Naive thymus-derived CD4-positive, alpha-beta T cell (primary cell): ENCODE results near the gene EFNA2. TPM values are rescaled to one million over a fixed set of nuclear protein-coding genes. Genes with fewer than 3 reads are reported as not detected.
"Not testable (repeated sequence)": the region's sequence is repeated elsewhere in the genome, so short reads cannot be mapped to it uniquely, and the experiment has no call there.

Source experiments
- ATAC-seq: fragments of 150-1000 bp; cut with Tn5 transposase; 2 replicates; pipeline ENCODE4 v1.10.0; 2021; ENCODE audit warnings: mild to moderate bottlenecking, moderate library complexity
- CTCF ChIA-PET: fragments of 350-600 bp; sonication (Branson Sonifier 250); formaldehyde crosslinking; loops from one replicate; lab custom pipeline; 2021; ENCODE audit warnings: antibody characterized with exemption; lab: Charles Lee
- POLR2A ChIA-PET: fragments of 350-600 bp; sonication (Branson Sonifier 250); formaldehyde crosslinking; loops from one replicate; lab custom pipeline; 2021; ENCODE audit warnings: antibody characterized with exemption, inconsistent platforms; lab: Charles Lee
- DNase-seq, 9 donors: peaks; one replicate each; pipeline versions ENCODE4 v3.0.0 to v3.0.0-alpha.2; 2020 to 2022; ENCODE audit warnings: mixed read lengths in 1 of 9
- H3K27ac ChIP-seq: one replicate; pipeline ENCODE4 v1.7.0; 2013; ENCODE audit warnings: mild to moderate bottlenecking, low read depth, low read length, moderate library complexity
- H3K27me3 ChIP-seq, 2 donors: one replicate each; pipeline ENCODE4 v1.7.0; 2013; ENCODE audit warnings: low read length in 2 of 2, mild to moderate bottlenecking in 2 of 2, moderate library complexity in 2 of 2; ENCODE audit not compliant: control insufficient read depth in 2 of 2, insufficient read depth in 2 of 2
- H3K36me3 ChIP-seq, 3 experiments: 1 replicate in 2 of 3; 2 replicates in 1 of 3; pipeline ENCODE4 v1.7.0; 2013; ENCODE audit warnings: low read length in 3 of 3, mild to moderate bottlenecking in 3 of 3, moderate library complexity in 1 of 3; ENCODE audit not compliant: insufficient read depth in 3 of 3, control insufficient read depth in 2 of 3
- H3K4me1 ChIP-seq, 2 donors: one replicate each; pipeline ENCODE4 v1.7.0; 2013; ENCODE audit warnings: low read length in 2 of 2, mild to moderate bottlenecking in 2 of 2, moderate library complexity in 1 of 2; ENCODE audit not compliant: control insufficient read depth in 2 of 2, insufficient read depth in 2 of 2
- H3K4me3 ChIP-seq: 2 replicates; pipeline ENCODE4 v1.7.0; 2013; ENCODE audit warnings: mild to moderate bottlenecking, low read length
- H3K9me3 ChIP-seq, 3 experiments: 1 replicate in 2 of 3; 2 replicates in 1 of 3; pipeline ENCODE4 v1.7.0; 2013; ENCODE audit warnings: low read length in 3 of 3; ENCODE audit not compliant: control insufficient read depth in 2 of 3
- H3K27ac Mint-ChIP-seq, 9 donors: one replicate each; pipeline ENCODE4 v1.8.0; 2020 to 2022; ENCODE audit warnings: mixed read lengths in 9 of 9, mild to moderate bottlenecking in 8 of 9, moderate library complexity in 5 of 9, inconsistent platforms in 2 of 9
- H3K27me3 Mint-ChIP-seq, 5 donors: one replicate each; pipeline ENCODE4 v1.8.0; 2021 to 2022; ENCODE audit warnings: mixed read lengths in 5 of 5, mild to moderate bottlenecking in 1 of 5
- H3K36me3 Mint-ChIP-seq, 5 donors: one replicate each; pipeline ENCODE4 v1.8.0; 2020 to 2022; ENCODE audit warnings: mixed read lengths in 5 of 5, mild to moderate bottlenecking in 3 of 5, inconsistent platforms in 1 of 5
- H3K4me1 Mint-ChIP-seq, 7 donors: one replicate each; pipeline ENCODE4 v1.8.0; 2020 to 2022; ENCODE audit warnings: mixed read lengths in 7 of 7, mild to moderate bottlenecking in 3 of 7, inconsistent platforms in 1 of 7
- H3K4me3 Mint-ChIP-seq, 10 donors: one replicate each; pipeline ENCODE4 v1.8.0; 2020 to 2022; ENCODE audit warnings: mild to moderate bottlenecking in 10 of 10, mixed read lengths in 10 of 10, moderate library complexity in 6 of 10, inconsistent platforms in 2 of 10
- H3K9me3 Mint-ChIP-seq, 11 donors: one replicate each; pipeline ENCODE4 v1.8.0; 2020 to 2022; ENCODE audit warnings: mixed read lengths in 11 of 11, mild to moderate bottlenecking in 4 of 11, inconsistent platforms in 1 of 11, moderate library complexity in 1 of 11
- intact Hi-C, 2 donors: fragments of 100-400 bp; cut with micrococcal nuclease; formaldehyde crosslinking; loops; one replicate each; pipeline ENCODE4 v1.15.1; 2023
- polyA plus RNA-seq, 2 donors: library from polyadenylated mRNA; unstranded; fragments of 300-500 nt; fragmentation: Illumina TruSeq; gene quantifications; one replicate each; pipeline ENCODE4 v1.2.3, GENCODE V29; 2021
- total RNA-seq, 6 experiments: library from RNA in 5 of 6; stranded (reverse) in 5 of 6; gene quantifications; 1 replicate in 5 of 6; 2 replicates in 1 of 6; pipeline ENCODE4 v1.2.3 and lab custom pipeline; 2021 to 2026

Gene EFNA2
- total and polyA plus RNA-seq, 7 experiments from 2014 or later, result not detected

DNA sequence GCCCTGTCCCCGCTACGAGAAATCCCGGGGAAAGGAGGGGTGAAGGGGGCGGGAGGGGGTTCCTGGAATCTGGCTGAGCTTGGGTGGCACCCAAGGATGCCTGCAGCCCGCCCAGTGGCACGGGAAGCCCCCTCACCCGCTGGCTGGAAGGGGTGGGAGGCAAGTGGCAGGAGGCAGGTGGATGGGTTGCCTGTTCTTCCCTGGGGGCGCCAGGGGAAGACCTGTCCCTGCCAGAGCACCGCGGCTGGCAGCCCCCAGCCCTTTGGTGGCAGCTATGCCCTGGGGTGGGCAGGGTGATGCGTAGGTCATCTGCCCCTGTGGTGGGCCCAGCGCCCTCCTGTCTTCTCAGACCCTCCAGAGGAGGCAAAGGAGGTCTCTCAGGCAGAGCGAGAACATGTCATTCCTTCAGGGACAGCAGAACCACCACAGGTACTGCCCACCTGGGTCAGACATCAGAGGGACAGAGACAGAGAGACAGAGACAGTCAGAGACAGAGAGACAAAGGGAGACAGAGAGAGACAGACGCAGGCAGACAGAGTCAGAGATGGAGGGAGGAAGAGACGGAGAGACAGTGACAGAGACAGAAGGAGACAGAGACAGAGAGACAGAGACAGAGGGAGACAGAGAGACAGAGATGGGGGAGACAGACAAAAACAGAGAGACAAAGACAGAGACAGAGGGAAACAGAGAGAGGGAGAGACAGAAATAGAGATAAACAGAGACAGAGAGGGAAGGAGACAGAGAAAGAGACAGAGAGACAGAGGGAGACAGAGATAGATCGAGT, 36.7 kb downstream of the EFNA2 start:
- peaks cover 0 to 13% (median 7%) of the 10 kb centered on the region in 7 donors for H3K4me1 Mint-ChIP-seq
- H3K36me3 ChIP-seq, result no peaks in the 10 kb centered on the region
- H3K36me3 Mint-ChIP-seq, result peaks cover 0 to 11% (median 0%) of the 10 kb centered on the region in 5 donors
- ATAC-seq, result no peak
- H3K9me3 Mint-ChIP-seq, result peaks cover 0 to 5% (median 0%) of the 10 kb centered on the region in 11 donors
- peak overlapping the region in 2 of 9 donors; percentile 76 to 82 for H3K27ac Mint-ChIP-seq
- H3K4me3 Mint-ChIP-seq, result peak overlapping the region in 3 of 10 donors; percentile 39 to 69 (median 67)
- no peaks in the 10 kb centered on the region for H3K9me3 ChIP-seq
- no peak for DNase-seq
- H3K4me1 ChIP-seq, result peaks cover 0 to 6% of the 10 kb centered on the region in 2 donors
- H3K27ac ChIP-seq, result no peak overlapping the region
- peaks cover 26 to 40% (median 31%) of the 10 kb centered on the region in 5 donors for H3K27me3 Mint-ChIP-seq
- CTCF ChIA-PET, result no interaction called here
- POLR2A ChIA-PET, result no interaction called here
- no peak overlapping the region for H3K4me3 ChIP-seq
- intact Hi-C loops, result no loop called here
- peaks cover 5 to 7% of the 10 kb centered on the region in 2 donors for H3K27me3 ChIP-seq

DNA sequence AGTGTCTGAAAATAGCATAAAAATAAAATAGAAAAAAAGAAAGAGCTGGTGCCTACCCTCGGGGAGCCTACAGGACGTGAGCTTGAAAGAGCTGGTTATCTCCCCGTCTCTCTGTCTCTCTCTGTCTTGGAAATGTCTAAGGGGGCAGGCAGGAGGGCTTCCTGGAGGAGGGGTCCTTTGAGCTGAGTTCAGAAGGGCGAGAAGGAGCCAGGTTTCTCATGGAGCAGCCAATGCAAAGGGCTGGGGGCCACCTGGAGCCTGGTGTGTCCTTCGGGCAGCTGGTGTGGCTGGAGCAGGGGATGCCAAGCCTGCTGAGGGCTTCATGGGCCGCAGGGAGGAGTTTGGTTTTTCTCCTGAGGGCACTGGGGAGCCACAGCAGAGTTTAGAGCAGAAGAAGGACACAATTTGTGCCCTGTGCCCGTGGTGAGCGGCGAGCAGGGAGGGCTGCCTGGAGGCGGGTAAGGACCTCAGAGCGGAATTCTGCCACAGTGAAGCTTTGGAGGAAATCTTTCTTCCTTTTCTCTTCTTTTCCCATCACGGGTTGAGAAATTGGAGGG, 38.7 kb downstream of the EFNA2 start:
- H3K27ac ChIP-seq, result no peak overlapping the region
- DNase-seq (no peak), ATAC-seq (no peak)
- POLR2A ChIA-PET, result no interaction called here
- peaks cover 0 to 11% (median 6%) of the 10 kb centered on the region in 7 donors for H3K4me1 Mint-ChIP-seq
- H3K27me3 Mint-ChIP-seq, result peaks cover 23 to 35% (median 28%) of the 10 kb centered on the region in 5 donors
- CTCF ChIA-PET, result no interaction called here
- H3K9me3 Mint-ChIP-seq, result peaks cover 0 to 5% (median 0%) of the 10 kb centered on the region in 11 donors
- H3K27me3 ChIP-seq, result peaks cover 5 to 7% of the 10 kb centered on the region in 2 donors
- H3K4me3 ChIP-seq, result no peak overlapping the region
- H3K36me3 Mint-ChIP-seq, result peaks cover 0 to 11% (median 0%) of the 10 kb centered on the region in 5 donors
- peaks cover 0 to 6% of the 10 kb centered on the region in 2 donors for H3K4me1 ChIP-seq
- peak overlapping the region in 5 of 10 donors; percentile 29 to 69 (median 36) for H3K4me3 Mint-ChIP-seq
- intact Hi-C loops, result no loop called here
- no peaks in the 10 kb centered on the region for H3K36me3 ChIP-seq
- H3K27ac Mint-ChIP-seq, result no peak overlapping the region
- H3K9me3 ChIP-seq, result no peaks in the 10 kb centered on the region

DNA sequence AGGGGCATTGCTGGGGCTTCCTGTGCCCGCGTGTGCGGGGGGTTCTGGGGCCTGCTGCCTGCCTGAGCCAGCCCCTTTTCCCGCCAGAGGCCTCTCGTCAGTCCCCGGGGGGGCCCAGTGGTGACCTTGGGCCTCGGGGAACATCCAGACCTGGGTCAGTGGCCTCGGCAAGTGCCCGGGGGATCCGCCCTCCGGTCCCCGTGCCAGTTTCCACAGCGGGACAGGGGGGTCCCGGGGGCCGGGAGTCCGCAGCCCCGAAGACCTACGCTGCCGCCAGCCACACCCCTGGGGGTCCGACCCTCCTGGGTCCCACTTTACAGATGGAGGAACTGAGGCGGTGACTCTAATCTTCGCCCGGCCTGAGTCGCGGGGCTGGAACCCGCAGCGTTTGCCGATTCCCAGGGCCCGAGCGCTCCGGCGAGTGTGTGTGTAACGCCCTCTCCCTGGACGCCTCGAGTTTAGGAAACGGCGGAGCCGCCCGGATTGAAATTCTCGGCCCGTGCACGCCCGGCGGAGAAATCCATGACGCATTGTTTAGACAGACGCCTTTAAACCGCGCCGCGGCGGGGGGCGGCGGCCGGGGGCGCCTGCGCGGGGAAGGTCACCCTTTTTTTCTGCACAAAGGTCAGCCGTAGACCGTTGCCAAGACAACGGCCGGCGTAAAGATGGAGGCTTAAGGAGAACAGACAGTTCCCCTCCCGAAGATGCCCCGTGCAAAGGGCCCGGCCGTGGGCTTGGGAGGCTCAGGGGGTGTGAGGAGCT, 39.3 kb downstream of the EFNA2 start:
- Mint-ChIP-seq H3K4me3 (peak overlapping the region in 5 of 10 donors; percentile 32 to 69 (median 57)), H3K9me3 (peaks cover 0 to 5% (median 0%) of the 10 kb centered on the region in 11 donors), H3K27ac (no peak overlapping the region), H3K4me1 (peaks cover 0 to 11% (median 6%) of the 10 kb centered on the region in 7 donors), H3K36me3 (peaks cover 0 to 11% (median 0%) of the 10 kb centered on the region in 5 donors), H3K27me3 (peaks cover 23 to 37% (median 28%) of the 10 kb centered on the region in 5 donors)
- Histone ChIP-seq H3K4me1 (peaks cover 0 to 6% of the 10 kb centered on the region in 2 donors), H3K36me3 (no peaks in the 10 kb centered on the region), H3K4me3 (no peak overlapping the region), H3K27me3 (peaks cover 5 to 7% of the 10 kb centered on the region in 2 donors), H3K9me3 (no peaks in the 10 kb centered on the region), H3K27ac (no peak overlapping the region)
- ATAC-seq, result peak; percentile 68
- POLR2A ChIA-PET, result no interaction called here
- CTCF ChIA-PET, result no interaction called here
- peak in 6 of 9 donors; percentile 7 to 32 (median 17) for DNase-seq
- intact Hi-C loops, result no loop called here

DNA sequence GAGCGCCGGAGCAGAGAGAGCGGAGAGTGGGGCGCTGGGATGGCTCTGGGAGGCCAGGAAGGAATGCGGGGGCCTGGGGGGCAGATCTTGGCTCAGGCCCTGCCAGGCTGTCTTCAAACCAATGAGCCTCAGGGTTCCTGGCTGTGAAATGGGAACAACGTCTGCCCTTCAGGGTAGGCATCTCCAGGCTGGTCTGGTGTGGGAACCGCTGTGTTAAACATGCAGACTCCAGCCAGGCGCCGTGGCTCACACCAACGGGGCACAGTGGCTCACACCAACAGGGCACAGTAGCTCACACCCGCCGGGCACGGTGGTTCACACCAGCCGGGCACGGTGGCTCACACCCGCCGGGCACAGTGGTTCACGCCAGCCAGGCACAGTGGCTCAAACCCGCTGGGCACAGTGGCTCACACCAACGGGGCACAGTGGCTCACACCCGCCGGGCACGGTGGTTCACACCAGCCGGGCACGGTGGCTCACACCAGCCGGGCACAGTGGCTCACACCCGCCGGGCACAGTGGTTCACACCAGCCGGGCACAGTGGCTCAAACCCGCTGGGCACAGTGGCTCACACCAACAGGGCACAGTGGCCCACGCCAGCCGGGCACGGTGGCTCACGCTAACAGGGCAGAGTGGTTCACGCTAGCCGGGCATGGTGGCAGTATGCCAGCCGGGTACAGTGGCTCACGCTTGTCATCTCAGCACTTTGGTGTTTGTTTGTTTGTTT, 40.1 kb downstream of the EFNA2 start:
- ChIA-PET CTCF (no interaction called here), POLR2A (no interaction called here)
- Mint-ChIP-seq H3K4me3 (peak overlapping the region in 4 of 10 donors; percentile 19 to 66 (median 49)), H3K4me1 (peaks cover 0 to 11% (median 6%) of the 10 kb centered on the region in 7 donors), H3K36me3 (peaks cover 0 to 11% (median 0%) of the 10 kb centered on the region in 5 donors), H3K27me3 (peaks cover 23 to 40% (median 26%) of the 10 kb centered on the region in 5 donors), H3K9me3 (peaks cover 0 to 5% (median 0%) of the 10 kb centered on the region in 11 donors), H3K27ac (no peak overlapping the region)
- Histone ChIP-seq H3K36me3 (no peaks in the 10 kb centered on the region), H3K4me1 (peaks cover 0 to 6% of the 10 kb centered on the region in 2 donors), H3K4me3 (no peak overlapping the region), H3K27ac (no peak overlapping the region), H3K9me3 (no peaks in the 10 kb centered on the region), H3K27me3 (peaks cover 5 to 7% of the 10 kb centered on the region in 2 donors)
- no peak for DNase-seq
- intact Hi-C loops, result no loop called here
- ATAC-seq, result no peak

GRCh38 chr19:1327125-1327524, 41.5 kb downstream of the EFNA2 start:
- POLR2A ChIA-PET, result no interaction called here
- H3K27ac Mint-ChIP-seq, result no peak overlapping the region
- H3K4me1 Mint-ChIP-seq, result peaks cover 0 to 11% (median 6%) of the 10 kb centered on the region in 7 donors
- Histone ChIP-seq H3K36me3 (no peaks in the 10 kb centered on the region), H3K27me3 (peaks cover 5 to 7% of the 10 kb centered on the region in 2 donors), H3K4me1 (peaks cover 0 to 6% of the 10 kb centered on the region in 2 donors), H3K27ac (no peak overlapping the region), H3K9me3 (no peaks in the 10 kb centered on the region), H3K4me3 (no peak overlapping the region)
- intact Hi-C loops, result no loop called here
- peaks cover 0 to 5% (median 0%) of the 10 kb centered on the region in 11 donors for H3K9me3 Mint-ChIP-seq
- ATAC-seq (no peak), DNase-seq (no peak)
- H3K4me3 Mint-ChIP-seq, result peak overlapping the region in 2 of 10 donors; percentile 7 to 39
- H3K27me3 Mint-ChIP-seq, result peaks cover 23 to 35% (median 25%) of the 10 kb centered on the region in 5 donors
- CTCF ChIA-PET, result interaction anchor here (0.7 kb wide), 1 partner anchor 16 kb away, joined by 3 read pairs; no protein-coding TSS in a partner anchor
- peaks cover 0 to 11% (median 0%) of the 10 kb centered on the region in 5 donors for H3K36me3 Mint-ChIP-seq

DNA sequence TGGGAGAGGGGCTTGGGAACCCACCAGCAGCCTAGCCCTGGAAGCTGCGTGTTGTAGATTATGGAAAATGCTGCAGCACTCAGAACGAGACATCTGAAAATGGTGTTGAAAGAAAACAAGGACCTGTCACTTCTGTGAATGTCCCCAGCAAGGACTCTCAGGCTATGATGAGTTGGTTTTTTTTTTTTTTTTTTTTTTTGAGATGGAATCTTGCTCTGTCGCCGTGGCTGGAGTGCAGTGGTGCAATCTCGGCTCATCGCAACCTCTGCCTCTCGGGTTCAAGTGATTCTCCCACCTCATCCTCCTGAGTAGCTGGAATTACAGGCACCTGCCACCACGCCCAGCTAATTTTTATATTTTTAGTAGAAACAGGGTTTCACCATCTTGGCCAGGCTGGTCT, 46.5 kb downstream of the EFNA2 start:
- H3K9me3 Mint-ChIP-seq, H3K27ac ChIP-seq, H3K27me3 ChIP-seq, H3K36me3 Mint-ChIP-seq, POLR2A ChIA-PET, H3K9me3 ChIP-seq, H3K4me1 ChIP-seq, H3K27ac Mint-ChIP-seq, CTCF ChIA-PET, DNase-seq, ATAC-seq, H3K4me3 ChIP-seq, H3K4me3 Mint-ChIP-seq, H3K4me1 Mint-ChIP-seq, intact Hi-C loops, H3K36me3 ChIP-seq: not testable (repeated sequence)
- H3K27me3 Mint-ChIP-seq, result peaks cover 0 to 11% (median 2%) of the 10 kb centered on the region in 5 donors
